ENCODE results near the gene RAB43.

RAB43 gene

GRCh38 chr3:129056451-129057173, 65.0 kb downstream of the RAB43 start:
- TF ChIP-seq, protein P1, sequence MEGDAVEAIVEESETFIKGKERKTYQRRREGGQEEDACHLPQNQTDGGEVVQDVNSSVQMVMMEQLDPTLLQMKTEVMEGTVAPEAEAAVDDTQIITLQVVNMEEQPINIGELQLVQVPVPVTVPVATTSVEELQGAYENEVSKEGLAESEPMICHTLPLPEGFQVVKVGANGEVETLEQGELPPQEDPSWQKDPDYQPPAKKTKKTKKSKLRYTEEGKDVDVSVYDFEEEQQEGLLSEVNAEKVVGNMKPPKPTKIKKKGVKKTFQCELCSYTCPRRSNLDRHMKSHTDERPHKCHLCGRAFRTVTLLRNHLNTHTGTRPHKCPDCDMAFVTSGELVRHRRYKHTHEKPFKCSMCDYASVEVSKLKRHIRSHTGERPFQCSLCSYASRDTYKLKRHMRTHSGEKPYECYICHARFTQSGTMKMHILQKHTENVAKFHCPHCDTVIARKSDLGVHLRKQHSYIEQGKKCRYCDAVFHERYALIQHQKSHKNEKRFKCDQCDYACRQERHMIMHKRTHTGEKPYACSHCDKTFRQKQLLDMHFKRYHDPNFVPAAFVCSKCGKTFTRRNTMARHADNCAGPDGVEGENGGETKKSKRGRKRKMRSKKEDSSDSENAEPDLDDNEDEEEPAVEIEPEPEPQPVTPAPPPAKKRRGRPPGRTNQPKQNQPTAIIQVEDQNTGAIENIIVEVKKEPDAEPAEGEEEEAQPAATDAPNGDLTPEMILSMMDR (IDR thresholded peaks at IDR 0.05; ENCODE audit: low read depth, low read length) = no peak
- H3K4me3 ChIP-seq (ENCODE audit: low read depth, low read length) = no peak overlapping the region
- in situ Hi-C loops (cut with HindIII; ENCODE audit: low sequenced_read_pairs) = no loop called here
- DNase-seq (ENCODE audit: low read depth, low spot score) = no peak

DNA sequence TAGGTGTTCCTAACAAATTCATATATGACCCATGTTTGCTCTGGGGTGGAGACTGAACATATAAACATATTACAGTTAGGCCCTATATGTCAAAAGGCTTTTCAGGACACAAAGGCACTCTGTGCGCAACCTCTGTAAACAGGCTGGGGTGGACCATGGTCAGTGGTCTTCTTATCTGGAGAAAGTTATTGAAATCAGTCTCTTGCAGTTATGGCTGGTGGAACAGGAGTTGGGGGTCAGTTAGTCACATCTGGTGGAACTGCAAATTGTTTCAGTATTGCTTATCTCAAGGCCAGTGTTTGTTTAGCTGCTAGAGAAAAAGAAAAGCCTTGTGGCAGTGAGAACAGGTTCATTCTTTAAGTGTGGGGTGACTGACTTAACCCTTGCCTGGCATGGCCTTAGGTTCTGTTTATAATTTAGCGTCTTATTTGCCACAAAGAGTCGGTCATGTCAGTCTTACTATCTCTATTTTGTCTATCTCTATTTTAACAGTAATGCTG, 66.9 kb downstream of the RAB43 start:
- in situ Hi-C loops (cut with HindIII; ENCODE audit: low sequenced_read_pairs) = no loop called here
- no peak overlapping the region for H3K4me3 ChIP-seq (ENCODE audit: low read depth, low read length)
- no peak for DNase-seq (ENCODE audit: low read depth, low spot score)
- TF ChIP-seq, protein P1 (IDR thresholded peaks at IDR 0.05; ENCODE audit: low read depth, low read length) = no peak

GRCh38 chr3:129052675-129053074, 68.9 kb downstream of the RAB43 start:
- no peak for DNase-seq (ENCODE audit: low read depth, low spot score)
- no peak overlapping the region for H3K4me3 ChIP-seq (ENCODE audit: low read depth, low read length)
- in situ Hi-C loops (cut with HindIII; ENCODE audit: low sequenced_read_pairs) = no loop called here
- TF ChIP-seq, protein P1 (IDR thresholded peaks at IDR 0.05; ENCODE audit: low read depth, low read length) = no peak

- no peak overlapping the region for H3K4me3 ChIP-seq (ENCODE audit: low read depth, low read length)
- no peak for DNase-seq (ENCODE audit: low read depth, low spot score)
- TF ChIP-seq, protein P1 (IDR thresholded peaks at IDR 0.05; ENCODE audit: low read depth, low read length) = no peak
- in situ Hi-C loops (cut with HindIII; ENCODE audit: low sequenced_read_pairs) = no loop called here
Measured at GRCh38 chr3:129051871-129052340, 69.7 kb downstream of the RAB43 start.

GRCh38 chr3:129050556-129051295, 70.9 kb downstream of the RAB43 start:
- TF ChIP-seq, protein P1 (IDR thresholded peaks at IDR 0.05; ENCODE audit: low read depth, low read length) = no peak
- no peak overlapping the region for H3K4me3 ChIP-seq (ENCODE audit: low read depth, low read length)
- DNase-seq (ENCODE audit: low read depth, low spot score) = no peak
- in situ Hi-C loops (cut with HindIII; ENCODE audit: low sequenced_read_pairs) = no loop called here

GRCh38 chr3:129047553-129047839, 74.1 kb downstream of the RAB43 start:
- in situ Hi-C loops (cut with HindIII; ENCODE audit: low sequenced_read_pairs) = no loop called here
- no peak overlapping the region for H3K4me3 ChIP-seq (ENCODE audit: low read depth, low read length)
- TF ChIP-seq, protein P1 (IDR thresholded peaks at IDR 0.05; ENCODE audit: low read depth, low read length) = no peak
- no peak for DNase-seq (ENCODE audit: low read depth, low spot score)
